ENCODE measurements around the gene LRIG1. TPM values are rescaled to one million over a fixed set of nuclear protein-coding genes. Genes with fewer than 3 reads are reported as not detected.

The LRIG1 gene
- total RNA-seq, 1 experiment from 2014 or later: 24.1 TPM

GRCh38 chr3:66401675-66402491 is 98.9 kb downstream of the LRIG1 start:
- Histone ChIP-seq H3K4me3 (ENCODE audit: low read depth, low read length, poor library complexity, severe bottlenecking) (no peak overlapping the region), H3K36me3 (ENCODE audit: insufficient read depth, low read length, poor library complexity, severe bottlenecking) (peaks cover 3% of the 10 kb centered on the region), H3K27ac (ENCODE audit: low read depth, low read length, poor library complexity, severe bottlenecking) (no peak overlapping the region), H3K9me3 (ENCODE audit: low read depth, low read length, poor library complexity, severe bottlenecking) (no peaks in the 10 kb centered on the region), H3K4me1 (ENCODE audit: insufficient read depth, low read length, poor library complexity, severe bottlenecking) (peaks cover 6% of the 10 kb centered on the region), H3K27me3 (replicated peaks; ENCODE audit: insufficient read depth, low read depth, low read length, poor library complexity) (no peaks in the 10 kb centered on the region)
- ChIA-PET POLR2A (ENCODE audit: low non-redundant PET) (no interaction called here), CTCF (no interaction called here)
- no peak for DNase-seq (ENCODE audit: low spot score)
- intact Hi-C loops (cut with micrococcal nuclease; ENCODE audit: unreplicated experiment): loop anchor here (10.0 kb wide), 1 partner anchor 93 kb away; no protein-coding TSS in a partner anchor
- no TSS peak for BruUV-seq (replicated peaks)
- TF ChIP-seq EZH2 (IDR thresholded peaks at IDR 0.05; ENCODE audit: borderline replicate concordance, low read depth, low read length, poor library complexity, severe bottlenecking) (no peak), CTCF (conservative IDR thresholded peaks at IDR 0.05; ENCODE audit: low read depth, low read length) (no peak)

GRCh38 chr3:66401157-66401550 is 99.7 kb downstream of the LRIG1 start:
- H3K36me3 ChIP-seq (ENCODE audit: insufficient read depth, low read length, poor library complexity, severe bottlenecking): peaks cover 3% of the 10 kb centered on the region
- H3K27me3 ChIP-seq (replicated peaks; ENCODE audit: insufficient read depth, low read depth, low read length, poor library complexity): no peaks in the 10 kb centered on the region
- DNase-seq (ENCODE audit: low spot score): no peak
- ChIA-PET POLR2A (ENCODE audit: low non-redundant PET) (no interaction called here), CTCF (no interaction called here)
- no peak overlapping the region for H3K27ac ChIP-seq (ENCODE audit: low read depth, low read length, poor library complexity, severe bottlenecking)
- BruUV-seq (replicated peaks): no TSS peak
- H3K9me3 ChIP-seq (ENCODE audit: low read depth, low read length, poor library complexity, severe bottlenecking): no peaks in the 10 kb centered on the region
- H3K4me1 ChIP-seq (ENCODE audit: insufficient read depth, low read length, poor library complexity, severe bottlenecking): peaks cover 6% of the 10 kb centered on the region
- TF ChIP-seq EZH2 (IDR thresholded peaks at IDR 0.05; ENCODE audit: borderline replicate concordance, low read depth, low read length, poor library complexity, severe bottlenecking): no peak
- TF ChIP-seq CTCF (conservative IDR thresholded peaks at IDR 0.05; ENCODE audit: low read depth, low read length): no peak
- intact Hi-C loops (cut with micrococcal nuclease; ENCODE audit: unreplicated experiment): loop anchor here (10.0 kb wide), 1 partner anchor 94 kb away; no protein-coding TSS in a partner anchor
- no peak overlapping the region for H3K4me3 ChIP-seq (ENCODE audit: low read depth, low read length, poor library complexity, severe bottlenecking)

- Histone ChIP-seq H3K9me3 (ENCODE audit: low read depth, low read length, poor library complexity, severe bottlenecking) (no peaks in the 10 kb centered on the region), H3K36me3 (ENCODE audit: insufficient read depth, low read length, poor library complexity, severe bottlenecking) (peaks cover 3% of the 10 kb centered on the region), H3K27ac (ENCODE audit: low read depth, low read length, poor library complexity, severe bottlenecking) (no peak overlapping the region), H3K4me1 (ENCODE audit: insufficient read depth, low read length, poor library complexity, severe bottlenecking) (peaks cover 6% of the 10 kb centered on the region), H3K4me3 (ENCODE audit: low read depth, low read length, poor library complexity, severe bottlenecking) (no peak overlapping the region), H3K27me3 (replicated peaks; ENCODE audit: insufficient read depth, low read depth, low read length, poor library complexity) (no peaks in the 10 kb centered on the region)
- POLR2A ChIA-PET (ENCODE audit: low non-redundant PET): no interaction called here
- TF ChIP-seq CTCF (conservative IDR thresholded peaks at IDR 0.05; ENCODE audit: low read depth, low read length): no peak
- TF ChIP-seq EZH2 (IDR thresholded peaks at IDR 0.05; ENCODE audit: borderline replicate concordance, low read depth, low read length, poor library complexity, severe bottlenecking): no peak
- no TSS peak for BruUV-seq (replicated peaks)
- CTCF ChIA-PET: no interaction called here
- intact Hi-C loops (cut with micrococcal nuclease; ENCODE audit: unreplicated experiment): loop anchor here (10.0 kb wide), 1 partner anchor 94 kb away; no protein-coding TSS in a partner anchor
- no peak for DNase-seq (ENCODE audit: low spot score)
These were observed 100.2 kb downstream of the LRIG1 start for GRCh38 chr3:66400411-66401156.

Measured in A673 (cell line).